ENCODE measurements around the gene STON2.

Gene STON2

DNA sequence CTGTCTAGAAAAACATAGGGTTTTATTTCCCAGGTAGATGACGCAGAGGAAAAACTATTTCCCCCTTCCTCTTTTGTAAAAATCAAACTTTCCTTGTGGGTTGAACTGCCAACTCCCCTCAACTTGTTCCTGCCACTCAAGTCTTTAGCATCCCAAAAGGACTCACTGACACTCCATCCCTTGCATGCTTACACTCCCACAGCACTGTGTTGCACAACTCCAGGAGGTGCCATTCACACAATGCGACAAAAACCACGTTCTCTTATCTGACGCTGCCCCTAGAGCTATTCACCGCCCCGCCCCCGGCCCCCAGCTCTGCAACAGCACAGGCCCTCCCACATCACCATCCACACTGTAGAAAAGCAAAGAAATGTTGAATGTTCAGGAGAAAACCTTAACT is 16.9 kb upstream of the STON2 start:
- no peak for DNase-seq (ENCODE audit: low read depth)

DNA sequence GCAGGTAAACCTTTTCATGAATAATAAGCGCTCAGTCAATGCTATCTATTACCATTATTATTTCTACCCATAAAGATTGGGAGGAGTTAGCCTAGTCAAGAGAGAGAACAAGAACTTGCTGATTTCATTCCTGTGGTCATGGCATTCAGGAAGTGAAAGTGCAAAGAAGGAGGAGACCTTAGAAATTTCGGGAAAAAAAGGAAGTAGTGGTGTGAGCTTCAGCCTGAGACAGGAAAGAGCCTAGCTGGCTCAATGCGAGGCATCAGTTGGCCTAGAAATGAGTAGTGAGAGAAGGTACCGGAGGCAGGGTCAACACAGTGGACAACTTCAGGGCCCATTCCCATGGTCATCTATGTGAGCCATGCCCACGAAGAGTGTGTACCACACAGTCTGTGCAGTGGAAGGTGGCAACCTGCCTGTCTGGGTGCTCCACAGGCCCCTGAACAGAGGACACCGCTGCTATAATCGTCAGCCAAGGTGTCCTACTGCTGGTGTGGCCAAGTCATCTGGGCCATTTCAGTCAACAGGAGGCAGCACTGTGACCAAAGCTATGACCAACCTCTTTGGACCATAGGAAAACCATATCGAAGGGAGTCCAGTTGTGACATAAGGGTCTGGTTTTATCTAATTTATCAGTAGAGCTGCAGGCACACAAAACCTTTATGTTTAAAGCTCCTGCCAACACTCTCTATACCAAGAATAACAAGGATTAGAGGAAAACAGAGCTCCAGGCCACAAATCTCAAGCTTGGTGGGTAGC is 16.2 kb upstream of the STON2 start:
- no peak for DNase-seq (ENCODE audit: low read depth)

DNA sequence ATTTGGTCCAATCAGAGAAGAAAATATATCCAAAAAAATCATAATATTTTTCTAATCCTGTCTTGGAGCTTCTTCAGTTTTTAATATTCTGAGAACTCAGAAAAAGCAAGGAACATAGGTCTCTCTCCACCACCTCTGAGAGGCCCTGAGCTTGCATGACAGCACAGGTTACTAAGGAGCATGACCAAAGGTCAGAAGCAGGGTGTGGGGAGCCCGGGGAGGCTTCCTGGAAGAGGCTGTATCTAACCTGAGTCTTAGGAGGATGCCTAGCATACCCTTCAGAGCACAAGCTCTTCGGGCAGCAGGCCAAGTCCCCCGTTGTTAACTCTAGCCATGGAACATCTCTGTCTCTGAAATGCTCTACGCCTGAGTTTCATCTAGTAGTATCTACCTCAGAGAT is 15.7 kb upstream of the STON2 start:
- no peak for DNase-seq (ENCODE audit: low read depth)

DNA sequence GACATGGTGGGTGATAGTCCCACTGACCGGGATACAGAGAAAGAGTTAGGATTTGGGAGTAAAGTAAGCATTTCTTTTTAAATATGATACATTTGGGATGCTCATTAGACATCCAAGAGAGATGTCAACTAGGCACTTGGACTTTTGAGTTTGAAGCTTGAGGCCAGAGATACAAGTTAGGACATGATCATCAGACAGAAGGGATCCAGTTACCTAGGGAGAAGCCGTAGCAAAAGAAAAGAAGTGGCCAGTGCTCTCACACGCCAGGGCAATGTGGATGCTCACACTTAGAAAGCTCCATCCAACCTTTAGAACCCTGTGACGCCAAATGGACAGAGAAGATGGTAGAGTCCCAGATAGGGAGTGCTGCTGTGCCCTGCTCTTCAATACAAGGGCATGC is 14.0 kb upstream of the STON2 start:
- no peak for DNase-seq (ENCODE audit: low read depth)

- DNase-seq (ENCODE audit: low read depth), result no peak
Measured at GRCh38 chr14:81412779-81413178, 12.7 kb upstream of the STON2 start.

GRCh38 chr14:81408595-81408994 is 8.5 kb upstream of the STON2 start:
- DNase-seq (ENCODE audit: low read depth), result no peak

DNA sequence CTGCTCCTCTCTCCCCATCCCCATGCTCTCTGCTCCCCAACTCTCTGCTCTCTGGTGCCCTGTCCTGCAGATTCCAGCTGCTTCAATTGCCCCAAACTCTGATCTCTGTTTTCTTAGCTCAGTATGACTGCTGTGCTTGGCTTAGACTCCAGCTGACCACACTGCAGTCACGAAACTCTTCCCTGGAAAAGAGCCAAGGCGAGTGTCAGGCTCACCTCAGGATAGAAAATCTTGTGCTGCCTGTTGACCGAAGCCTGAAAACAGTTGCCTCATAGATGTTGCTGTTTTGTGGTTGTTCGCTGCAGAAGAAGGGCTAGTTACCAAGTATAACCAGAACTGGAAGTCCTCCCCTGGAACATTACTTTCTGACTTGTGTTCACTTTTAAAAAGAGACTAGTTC is 6.7 kb upstream of the STON2 start:
- no peak for DNase-seq (ENCODE audit: low read depth)

- no peak for DNase-seq (ENCODE audit: low read depth)
Measured at GRCh38 chr14:81402123-81402495, 2.0 kb upstream of the STON2 start.

GRCh38 chr14:81401420-81402122 is 1.4 kb upstream of the STON2 start:
- peak; percentile 90 for DNase-seq (ENCODE audit: low read depth)

GRCh38 chr14:81400852-81401251 is 728 bp upstream of the STON2 start:
- DNase-seq (ENCODE audit: low read depth), result peak; percentile 98

GRCh38 chr14:81398196-81398891 is 1.8 kb downstream of the STON2 start:
- DNase-seq (ENCODE audit: low read depth), result no peak

- no peak for DNase-seq (ENCODE audit: low read depth)
Measured at GRCh38 chr14:81396113-81396512, 4.0 kb downstream of the STON2 start.

- DNase-seq (ENCODE audit: low read depth), result no peak
Measured at GRCh38 chr14:81394739-81395138, 5.4 kb downstream of the STON2 start.

- DNase-seq (ENCODE audit: low read depth), result no peak
Measured at GRCh38 chr14:81392976-81393643, 7.0 kb downstream of the STON2 start.

GRCh38 chr14:81392052-81392451 is 8.1 kb downstream of the STON2 start:
- DNase-seq (ENCODE audit: low read depth), result no peak

GRCh38 chr14:81390696-81391095 is 9.4 kb downstream of the STON2 start:
- no peak for DNase-seq (ENCODE audit: low read depth)

- DNase-seq (ENCODE audit: low read depth), result no peak
Measured at GRCh38 chr14:81388336-81388735, 11.8 kb downstream of the STON2 start.

- DNase-seq (ENCODE audit: low read depth), result no peak
Measured at GRCh38 chr14:81386290-81386745, 13.8 kb downstream of the STON2 start.

DNA sequence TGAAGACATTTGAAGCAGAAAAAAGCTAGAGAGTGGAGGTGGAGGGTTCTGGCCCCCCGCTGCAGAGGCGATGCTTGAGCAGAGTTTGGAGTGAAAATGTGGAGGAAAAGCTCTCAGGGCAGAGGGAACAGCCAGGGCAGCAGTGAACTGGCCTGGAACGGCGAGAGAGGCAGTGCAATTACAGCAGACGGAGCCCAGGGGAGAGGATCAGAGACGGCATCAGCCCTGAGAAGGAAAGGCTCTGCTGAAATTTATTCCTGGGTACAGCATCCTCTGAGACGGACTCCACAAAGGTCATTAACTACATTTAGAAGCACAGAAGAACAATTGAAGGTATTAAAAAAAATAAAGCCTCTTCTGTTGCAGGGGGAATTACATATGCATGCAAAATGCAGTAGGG is 14.2 kb downstream of the STON2 start:
- DNase-seq (ENCODE audit: low read depth), result no peak

DNA sequence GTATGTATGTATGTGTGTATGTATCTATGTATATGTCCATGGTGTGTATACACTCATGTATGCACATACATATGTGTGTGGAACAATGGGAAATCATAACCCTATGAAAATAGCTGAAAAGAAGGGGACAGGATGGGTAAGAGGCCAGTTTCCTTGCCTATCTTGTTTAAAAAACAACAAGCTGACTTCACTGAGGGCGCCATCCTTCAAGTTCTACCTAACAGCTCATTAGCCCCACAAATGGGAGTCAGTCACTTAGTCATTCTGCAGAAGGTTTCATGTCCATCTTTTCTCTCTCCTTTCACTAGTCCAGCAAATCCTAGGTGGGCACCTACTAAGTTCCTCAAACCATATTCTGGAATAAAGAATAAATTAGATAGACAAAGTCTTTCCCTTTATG is 14.7 kb downstream of the STON2 start:
- DNase-seq (ENCODE audit: low read depth), result no peak

GRCh38 chr14:81384900-81385299 is 15.2 kb downstream of the STON2 start:
- no peak for DNase-seq (ENCODE audit: low read depth)

- DNase-seq (ENCODE audit: low read depth), result no peak
Measured at GRCh38 chr14:81382517-81383225, 17.5 kb downstream of the STON2 start.

All from GM04503 (cell line).